CD4-positive, alpha-beta T cell treated with Interleukin-12 subunit alpha and Interleukin-12 subunit beta, for 1 hour (primary cell): ENCODE results near the gene RAB40C.

Experiments
- DNase-seq: peaks from one replicate; pipeline ENCODE4 v3.0.0-alpha.2; 2020

The RAB40C gene

GRCh38 chr16:575354-576196 lies 14.3 kb upstream of the RAB40C start:
- DNase-seq = no peak

GRCh38 chr16:576197-576822 lies 13.6 kb upstream of the RAB40C start:
- no peak for DNase-seq

- no peak for DNase-seq
These were observed 13.1 kb upstream of the RAB40C start for GRCh38 chr16:576823-577201.

GRCh38 chr16:577796-578195 lies 12.1 kb upstream of the RAB40C start:
- no peak for DNase-seq

- no peak for DNase-seq
These were observed 11.5 kb upstream of the RAB40C start for GRCh38 chr16:578232-578869.

GRCh38 chr16:578870-579405 lies 10.9 kb upstream of the RAB40C start:
- peak; percentile 76 for DNase-seq

- DNase-seq = no peak
These were observed 9.5 kb upstream of the RAB40C start for GRCh38 chr16:580141-580945.

GRCh38 chr16:580946-581498 lies 8.8 kb upstream of the RAB40C start:
- DNase-seq = no peak

- no peak for DNase-seq
These were observed 7.7 kb upstream of the RAB40C start for GRCh38 chr16:582218-582613.

- no peak for DNase-seq
These were observed 7.1 kb upstream of the RAB40C start for GRCh38 chr16:582614-583331.

GRCh38 chr16:583470-583814 lies 6.4 kb upstream of the RAB40C start:
- no peak for DNase-seq

- no peak for DNase-seq
These were observed 5.9 kb upstream of the RAB40C start for GRCh38 chr16:583815-584591.

- DNase-seq = no peak
These were observed 4.5 kb upstream of the RAB40C start for GRCh38 chr16:585351-585750.

GRCh38 chr16:586047-586644 lies 3.7 kb upstream of the RAB40C start:
- no peak for DNase-seq

GRCh38 chr16:586645-587590 lies 2.9 kb upstream of the RAB40C start:
- DNase-seq = no peak

GRCh38 chr16:588639-588888 lies 1.3 kb upstream of the RAB40C start:
- peak; percentile 63 for DNase-seq

- DNase-seq = peak; percentile 98
These were observed 793 bp upstream of the RAB40C start for GRCh38 chr16:588889-589657.

- no peak for DNase-seq
These were observed 435 bp downstream of the RAB40C start for GRCh38 chr16:590188-590814.

GRCh38 chr16:590815-591200 lies 942 bp downstream of the RAB40C start:
- DNase-seq = no peak
